ENCODE data around the gene KCNH5. TPM values are rescaled to one million over a fixed set of nuclear protein-coding genes. Genes with fewer than 3 reads are reported as not detected.

The KCNH5 gene
- polyA plus RNA-seq, 4 donors: 0.15 to 0.29 (median 0.25) TPM

- DNase-seq (ENCODE audit: low read depth in 4 of 4, low spot score in 3 of 4): no peak
Measured at GRCh38 chr14:62691647-62692489, 353.4 kb downstream of the KCNH5 start.

GRCh38 chr14:62689733-62690132 is 355.5 kb downstream of the KCNH5 start:
- DNase-seq (ENCODE audit: low read depth in 4 of 4, low spot score in 3 of 4): no peak

- DNase-seq (ENCODE audit: low read depth in 4 of 4, low spot score in 3 of 4): no peak
Measured at GRCh38 chr14:62687818-62688217, 357.4 kb downstream of the KCNH5 start.

GRCh38 chr14:62684376-62684775 is 360.9 kb downstream of the KCNH5 start:
- no peak for DNase-seq (ENCODE audit: low read depth in 4 of 4, low spot score in 3 of 4)

GRCh38 chr14:62682208-62682607 is 363.1 kb downstream of the KCNH5 start:
- no peak for DNase-seq (ENCODE audit: low read depth in 4 of 4, low spot score in 3 of 4)

GRCh38 chr14:62674563-62675237 is 370.6 kb downstream of the KCNH5 start:
- no peak for DNase-seq (ENCODE audit: low read depth in 4 of 4, low spot score in 3 of 4)

GRCh38 chr14:62673014-62673755 is 372.1 kb downstream of the KCNH5 start:
- DNase-seq (ENCODE audit: low read depth in 4 of 4, low spot score in 3 of 4): no peak

- DNase-seq (ENCODE audit: low read depth in 4 of 4, low spot score in 3 of 4): no peak
Measured at GRCh38 chr14:62670526-62670925, 374.7 kb downstream of the KCNH5 start.

- DNase-seq (ENCODE audit: low read depth in 4 of 4, low spot score in 3 of 4): no peak
Measured at GRCh38 chr14:62667421-62667914, 377.8 kb downstream of the KCNH5 start.

- no peak for DNase-seq (ENCODE audit: low read depth in 4 of 4, low spot score in 3 of 4)
Measured at GRCh38 chr14:62665286-62665685, 380.0 kb downstream of the KCNH5 start.

GRCh38 chr14:62663456-62663821 is 381.8 kb downstream of the KCNH5 start:
- DNase-seq (ENCODE audit: low read depth in 4 of 4, low spot score in 3 of 4): no peak

- DNase-seq (ENCODE audit: low read depth in 4 of 4, low spot score in 3 of 4): no peak
Measured at GRCh38 chr14:62662811-62663455, 382.3 kb downstream of the KCNH5 start.

- no peak for DNase-seq (ENCODE audit: low read depth in 4 of 4, low spot score in 3 of 4)
Measured at GRCh38 chr14:62661818-62662217, 383.4 kb downstream of the KCNH5 start.

GRCh38 chr14:62658631-62659030 is 386.6 kb downstream of the KCNH5 start:
- no peak for DNase-seq (ENCODE audit: low read depth in 4 of 4, low spot score in 3 of 4)

- DNase-seq (ENCODE audit: low read depth in 4 of 4, low spot score in 3 of 4): no peak
Measured at GRCh38 chr14:62657376-62657775, 387.9 kb downstream of the KCNH5 start.

- no peak for DNase-seq (ENCODE audit: low read depth in 4 of 4, low spot score in 3 of 4)
Measured at GRCh38 chr14:62655166-62655565, 390.1 kb downstream of the KCNH5 start.

GRCh38 chr14:62654641-62655040 is 390.6 kb downstream of the KCNH5 start:
- no peak for DNase-seq (ENCODE audit: low read depth in 4 of 4, low spot score in 3 of 4)
